ENCODE data around the gene SNIP1.
A peak's percentile ranks its signal among the peaks of the same experiment; 100 is the strongest.

Gene SNIP1

GRCh38 chr1:37485902-37486679, 68.0 kb downstream of the SNIP1 start:
- H3K27ac ChIP-seq (ENCODE audit: low read depth, low read length): peak overlapping the region; percentile 78
- H3K4me1 ChIP-seq (ENCODE audit: control insufficient read depth, insufficient read depth, low read length, unreplicated experiment): peaks cover 24% of the 10 kb centered on the region
- H3K36me3 ChIP-seq (ENCODE audit: insufficient read depth, low read length): peaks cover 12% of the 10 kb centered on the region; the same call in 1 of the 2 replicates

More at GRCh38 chr1:37485902-37486679, 68.0 kb downstream of the SNIP1 start:
- Histone ChIP-seq H3K79me2 (ENCODE audit: control insufficient read depth, insufficient read depth, low read length, unreplicated experiment) (peaks cover 7% of the 10 kb centered on the region), H2AFZ (ENCODE audit: low read length, unreplicated experiment) (no peak overlapping the region), H3K4me3 (ENCODE audit: low read depth, low read length) (no peak overlapping the region), H3K27me3 (ENCODE audit: insufficient read depth, low read length) (no peaks in the 10 kb centered on the region)

Data from ACC112 (cell line).